GM23338 (cell line): ENCODE measurements around the gene TIMM44. TPM values are rescaled to one million over a fixed set of nuclear protein-coding genes. Genes with fewer than 3 reads are reported as not detected.

Experiments used
- CREB1 ChIP-seq: fragments of 250-450 bp; sonication (Bioruptor Pico); IDR thresholded peaks from 2 replicates; pipeline ENCODE4 v1.5.0; 2020; ENCODE audit warnings: low read depth, mild to moderate bottlenecking, moderate library complexity
- CTCF ChIP-seq, 2 experiments: fragments of 200-600 bp in 1 of 2; sonication (generic) in 1 of 2; conservative IDR thresholded peaks; 2 replicates each; pipeline versions ENCODE4 v1.5.1 to v1.6.1; 2016 to 2017; ENCODE audit warnings: antibody characterized with exemption in 2 of 2, low read depth in 2 of 2, mild to moderate bottlenecking in 2 of 2, moderate library complexity in 1 of 2
- EZH2 ChIP-seq: fragments of 200-600 bp; sonication (generic); IDR thresholded peaks from one replicate; pipeline ENCODE4 v1.8.0; 2017; ENCODE audit warnings: antibody characterized with exemption, mild to moderate bottlenecking, low read depth; ENCODE audit not compliant: unreplicated experiment
- EZH2phosphoT487 ChIP-seq: fragments of 200-600 bp; sonication (generic); IDR thresholded peaks from one replicate; pipeline ENCODE4 v1.8.1; 2018; ENCODE audit warnings: antibody characterized with exemption; ENCODE audit not compliant: unreplicated experiment
- JUNB ChIP-seq: IDR thresholded peaks from one replicate; pipeline ENCODE4 v1.6.1; 2016; ENCODE audit warnings: antibody characterized with exemption; ENCODE audit not compliant: unreplicated experiment
- STAT1 ChIP-seq: IDR thresholded peaks from one replicate; pipeline ENCODE4 v1.6.1; 2016; ENCODE audit warnings: antibody characterized with exemption; ENCODE audit not compliant: unreplicated experiment
- ZNF114 ChIP-seq: fragments of 250-450 bp; sonication (Bioruptor Pico); IDR thresholded peaks from 2 replicates; pipeline ENCODE4 v1.5.0; 2020; ENCODE audit warnings: mild to moderate bottlenecking, moderate library complexity
- polyA plus RNA-seq: library from polyadenylated mRNA; unstranded; fragments of >200 nt; fragmentation: Nextera tagmentation; extraction: Ambion mirVana; gene quantifications from 2 replicates; pipeline ENCODE4 v1.2.1, GENCODE V29; 2016
- total RNA-seq: library from RNA; depleted of rRNA; stranded (reverse); fragments of >200 nt; shearing (Covaris generic); gene quantifications from 2 replicates; pipeline ENCODE4 v1.2.3, GENCODE V29; 2014
- TF ChIP-seq, protein P1 (sequence below): fragments of 250-450 bp; sonication (Bioruptor Pico); IDR thresholded peaks from 2 replicates; pipeline ENCODE4 v1.5.0; 2020; ENCODE audit warnings: mild to moderate bottlenecking, moderate library complexity
- TF ChIP-seq, protein P2 (sequence below): IDR thresholded peaks from one replicate; pipeline ENCODE4 v1.6.1; 2018; ENCODE audit warnings: antibody characterized with exemption; ENCODE audit not compliant: unreplicated experiment

The TIMM44 gene
- total and polyA plus RNA-seq, 2 experiments from 2014 or later = 125 to 128 TPM

DNA sequence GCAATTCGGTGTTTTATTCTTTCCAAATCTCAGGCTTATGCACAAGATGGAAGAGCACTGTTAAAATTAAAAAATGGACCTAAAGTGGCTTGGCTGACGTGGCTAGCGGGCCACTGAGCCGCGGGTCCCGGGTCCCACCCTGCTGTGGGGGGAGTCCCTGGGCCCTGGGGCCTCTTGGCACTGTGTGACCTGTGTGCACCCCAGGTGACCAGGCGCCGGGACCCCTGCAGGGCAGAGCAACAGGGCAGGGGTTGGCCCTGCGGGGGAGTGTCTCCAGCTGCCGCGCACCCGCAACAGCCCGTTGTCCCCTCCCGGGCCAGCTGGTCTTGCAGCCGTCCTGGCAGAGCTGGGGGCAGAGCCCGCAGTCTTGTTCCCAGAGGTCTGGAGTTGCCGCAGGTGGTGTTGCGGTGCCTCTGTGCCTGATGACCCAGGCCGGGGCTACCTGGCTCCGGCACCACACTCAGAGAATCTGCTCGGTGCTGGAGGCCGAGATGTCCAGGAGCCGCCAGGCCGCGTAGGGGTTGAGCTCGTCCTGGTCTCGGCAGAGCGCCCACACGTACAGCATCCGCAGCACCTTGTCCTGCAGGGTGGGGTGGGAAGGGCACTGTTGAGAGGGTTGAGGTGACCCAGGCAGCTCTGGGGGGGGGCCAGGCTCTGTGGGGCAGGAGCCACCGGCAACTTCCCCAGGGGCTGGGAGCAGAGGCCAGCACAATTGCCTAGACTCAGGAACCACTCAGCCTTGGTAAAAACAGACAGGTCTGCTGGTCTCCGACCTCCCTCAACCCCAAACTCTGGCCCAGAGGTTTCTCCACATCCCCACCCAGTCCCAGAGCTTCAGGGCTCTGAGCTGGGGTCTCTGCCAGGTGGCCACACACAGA lies 16.5 kb downstream of the TIMM44 start (continued):
- TF ChIP-seq, protein P1, sequence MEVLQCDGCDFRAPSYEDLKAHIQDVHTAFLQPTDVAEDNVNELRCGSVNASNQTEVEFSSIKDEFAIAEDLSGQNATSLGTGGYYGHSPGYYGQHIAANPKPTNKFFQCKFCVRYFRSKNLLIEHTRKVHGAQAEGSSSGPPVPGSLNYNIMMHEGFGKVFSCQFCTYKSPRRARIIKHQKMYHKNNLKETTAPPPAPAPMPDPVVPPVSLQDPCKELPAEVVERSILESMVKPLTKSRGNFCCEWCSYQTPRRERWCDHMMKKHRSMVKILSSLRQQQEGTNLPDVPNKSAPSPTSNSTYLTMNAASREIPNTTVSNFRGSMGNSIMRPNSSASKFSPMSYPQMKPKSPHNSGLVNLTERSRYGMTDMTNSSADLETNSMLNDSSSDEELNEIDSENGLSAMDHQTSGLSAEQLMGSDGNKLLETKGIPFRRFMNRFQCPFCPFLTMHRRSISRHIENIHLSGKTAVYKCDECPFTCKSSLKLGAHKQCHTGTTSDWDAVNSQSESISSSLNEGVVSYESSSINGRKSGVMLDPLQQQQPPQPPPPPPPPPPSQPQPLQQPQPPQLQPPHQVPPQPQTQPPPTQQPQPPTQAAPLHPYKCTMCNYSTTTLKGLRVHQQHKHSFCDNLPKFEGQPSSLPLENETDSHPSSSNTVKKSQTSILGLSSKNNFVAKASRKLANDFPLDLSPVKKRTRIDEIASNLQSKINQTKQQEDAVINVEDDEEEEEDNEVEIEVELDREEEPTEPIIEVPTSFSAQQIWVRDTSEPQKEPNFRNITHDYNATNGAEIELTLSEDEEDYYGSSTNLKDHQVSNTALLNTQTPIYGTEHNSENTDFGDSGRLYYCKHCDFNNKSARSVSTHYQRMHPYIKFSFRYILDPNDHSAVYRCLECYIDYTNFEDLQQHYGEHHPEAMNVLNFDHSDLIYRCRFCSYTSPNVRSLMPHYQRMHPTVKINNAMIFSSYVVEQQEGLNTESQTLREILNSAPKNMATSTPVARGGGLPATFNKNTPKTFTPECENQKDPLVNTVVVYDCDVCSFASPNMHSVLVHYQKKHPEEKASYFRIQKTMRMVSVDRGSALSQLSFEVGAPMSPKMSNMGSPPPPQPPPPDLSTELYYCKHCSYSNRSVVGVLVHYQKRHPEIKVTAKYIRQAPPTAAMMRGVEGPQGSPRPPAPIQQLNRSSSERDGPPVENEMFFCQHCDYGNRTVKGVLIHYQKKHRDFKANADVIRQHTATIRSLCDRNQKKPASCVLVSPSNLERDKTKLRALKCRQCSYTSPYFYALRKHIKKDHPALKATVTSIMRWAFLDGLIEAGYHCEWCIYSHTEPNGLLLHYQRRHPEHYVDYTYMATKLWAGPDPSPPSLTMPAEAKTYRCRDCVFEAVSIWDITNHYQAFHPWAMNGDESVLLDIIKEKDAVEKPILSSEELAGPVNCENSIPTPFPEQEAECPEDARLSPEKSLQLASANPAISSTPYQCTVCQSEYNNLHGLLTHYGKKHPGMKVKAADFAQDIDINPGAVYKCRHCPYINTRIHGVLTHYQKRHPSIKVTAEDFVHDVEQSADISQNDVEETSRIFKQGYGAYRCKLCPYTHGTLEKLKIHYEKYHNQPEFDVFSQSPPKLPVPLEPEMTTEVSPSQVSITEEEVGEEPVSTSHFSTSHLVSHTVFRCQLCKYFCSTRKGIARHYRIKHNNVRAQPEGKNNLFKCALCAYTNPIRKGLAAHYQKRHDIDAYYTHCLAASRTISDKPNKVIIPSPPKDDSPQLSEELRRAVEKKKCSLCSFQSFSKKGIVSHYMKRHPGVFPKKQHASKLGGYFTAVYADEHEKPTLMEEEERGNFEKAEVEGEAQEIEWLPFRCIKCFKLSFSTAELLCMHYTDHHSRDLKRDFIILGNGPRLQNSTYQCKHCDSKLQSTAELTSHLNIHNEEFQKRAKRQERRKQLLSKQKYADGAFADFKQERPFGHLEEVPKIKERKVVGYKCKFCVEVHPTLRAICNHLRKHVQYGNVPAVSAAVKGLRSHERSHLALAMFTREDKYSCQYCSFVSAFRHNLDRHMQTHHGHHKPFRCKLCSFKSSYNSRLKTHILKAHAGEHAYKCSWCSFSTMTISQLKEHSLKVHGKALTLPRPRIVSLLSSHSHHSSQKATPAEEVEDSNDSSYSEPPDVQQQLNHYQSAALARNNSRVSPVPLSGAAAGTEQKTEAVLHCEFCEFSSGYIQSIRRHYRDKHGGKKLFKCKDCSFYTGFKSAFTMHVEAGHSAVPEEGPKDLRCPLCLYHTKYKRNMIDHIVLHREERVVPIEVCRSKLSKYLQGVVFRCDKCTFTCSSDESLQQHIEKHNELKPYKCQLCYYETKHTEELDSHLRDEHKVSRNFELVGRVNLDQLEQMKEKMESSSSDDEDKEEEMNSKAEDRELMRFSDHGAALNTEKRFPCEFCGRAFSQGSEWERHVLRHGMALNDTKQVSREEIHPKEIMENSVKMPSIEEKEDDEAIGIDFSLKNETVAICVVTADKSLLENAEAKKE = no peak
- no peak for TF ChIP-seq CREB1
- TF ChIP-seq CTCF (conservative IDR thresholded peaks at IDR 0.05; ENCODE audit: low read depth in 2 of 2) = no peak
- no peak for TF ChIP-seq JUNB
- TF ChIP-seq EZH2 = no peak
- TF ChIP-seq EZH2phosphoT487 = no peak
- no peak for TF ChIP-seq STAT1
- TF ChIP-seq, protein P2, sequence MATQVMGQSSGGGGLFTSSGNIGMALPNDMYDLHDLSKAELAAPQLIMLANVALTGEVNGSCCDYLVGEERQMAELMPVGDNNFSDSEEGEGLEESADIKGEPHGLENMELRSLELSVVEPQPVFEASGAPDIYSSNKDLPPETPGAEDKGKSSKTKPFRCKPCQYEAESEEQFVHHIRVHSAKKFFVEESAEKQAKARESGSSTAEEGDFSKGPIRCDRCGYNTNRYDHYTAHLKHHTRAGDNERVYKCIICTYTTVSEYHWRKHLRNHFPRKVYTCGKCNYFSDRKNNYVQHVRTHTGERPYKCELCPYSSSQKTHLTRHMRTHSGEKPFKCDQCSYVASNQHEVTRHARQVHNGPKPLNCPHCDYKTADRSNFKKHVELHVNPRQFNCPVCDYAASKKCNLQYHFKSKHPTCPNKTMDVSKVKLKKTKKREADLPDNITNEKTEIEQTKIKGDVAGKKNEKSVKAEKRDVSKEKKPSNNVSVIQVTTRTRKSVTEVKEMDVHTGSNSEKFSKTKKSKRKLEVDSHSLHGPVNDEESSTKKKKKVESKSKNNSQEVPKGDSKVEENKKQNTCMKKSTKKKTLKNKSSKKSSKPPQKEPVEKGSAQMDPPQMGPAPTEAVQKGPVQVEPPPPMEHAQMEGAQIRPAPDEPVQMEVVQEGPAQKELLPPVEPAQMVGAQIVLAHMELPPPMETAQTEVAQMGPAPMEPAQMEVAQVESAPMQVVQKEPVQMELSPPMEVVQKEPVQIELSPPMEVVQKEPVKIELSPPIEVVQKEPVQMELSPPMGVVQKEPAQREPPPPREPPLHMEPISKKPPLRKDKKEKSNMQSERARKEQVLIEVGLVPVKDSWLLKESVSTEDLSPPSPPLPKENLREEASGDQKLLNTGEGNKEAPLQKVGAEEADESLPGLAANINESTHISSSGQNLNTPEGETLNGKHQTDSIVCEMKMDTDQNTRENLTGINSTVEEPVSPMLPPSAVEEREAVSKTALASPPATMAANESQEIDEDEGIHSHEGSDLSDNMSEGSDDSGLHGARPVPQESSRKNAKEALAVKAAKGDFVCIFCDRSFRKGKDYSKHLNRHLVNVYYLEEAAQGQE = no peak
- no peak for TF ChIP-seq ZNF114 (CRISPR knock-in tag)
